Esophagus muscularis mucosa (tissue), 4 donors: ENCODE data around the gene CC2D2B. TPM values are rescaled to one million over a fixed set of nuclear protein-coding genes. Genes with fewer than 3 reads are reported as not detected.

Experiments used
- DNase-seq: peaks from one replicate; pipeline ENCODE4 v3.0.0-alpha.2; 2017; ENCODE audit errors: extremely low spot score
- H3K27ac ChIP-seq, 4 donors: fragments of 200-600 bp; sonication (generic); replicated peaks in 1 of 4; 1 replicate in 3 of 4; 2 replicates in 1 of 4; pipeline ENCODE4 v1.5.1; 2016 to 2019; ENCODE audit warnings: mild to moderate bottlenecking in 1 of 4
- H3K27me3 ChIP-seq, 4 donors: fragments of 200-600 bp; sonication (generic); one replicate each; pipeline versions ENCODE4 v1.5.1 to v1.6.0; 2016 to 2019
- H3K36me3 ChIP-seq, 4 donors: fragments of 200-600 bp; sonication (generic); one replicate each; pipeline ENCODE4 v1.5.1; 2016 to 2019
- H3K4me1 ChIP-seq, 4 donors: fragments of 200-600 bp; sonication (generic); one replicate each; pipeline ENCODE4 v1.5.1; 2016 to 2019
- H3K4me3 ChIP-seq, 4 donors: fragments of 200-600 bp; sonication (generic); 1 replicate in 2 of 4; 2 replicates in 2 of 4; pipeline ENCODE4 v1.5.1; 2016 to 2019; ENCODE audit warnings: mild to moderate bottlenecking in 4 of 4, moderate library complexity in 1 of 4
- H3K9me3 ChIP-seq, 4 donors: fragments of 200-600 bp; sonication (generic); 1 replicate in 3 of 4; 2 replicates in 1 of 4; pipeline ENCODE4 v1.5.1; 2016 to 2019
- EP300 ChIP-seq: sonication (generic); formaldehyde crosslinking; IDR thresholded peaks from one replicate; pipeline ENCODE4 v1.6.1; 2017; ENCODE audit warnings: antibody characterized with exemption
- POLR2A ChIP-seq: fragments of 450-650 bp; IDR thresholded peaks from one replicate; pipeline ENCODE4 v1.6.1; 2017; ENCODE audit warnings: antibody characterized with exemption, moderate library complexity, mild to moderate bottlenecking, low read depth
- POLR2AphosphoS5 ChIP-seq, 2 donors: sonication (generic); formaldehyde crosslinking; IDR thresholded peaks; one replicate each; pipeline ENCODE4 v1.6.1; 2017; ENCODE audit warnings: antibody characterized with exemption in 2 of 2
- WGBS: methylation state at CpG from one replicate; pipeline ENCODE4 v1.1.5; 2018; 5-methylcytosine and 5-hydroxymethylcytosine counted together
- intact Hi-C: fragments of 100-400 bp; cut with DNase I; formaldehyde crosslinking; loops from one replicate; pipeline ENCODE4 v1.15.1; 2023
- total RNA-seq, 4 donors: library from RNA; depleted of rRNA; stranded (reverse); fragments of >200 nt; gene quantifications; one replicate each; pipeline versions ENCODE4 v1.1.0 to v1.2.1, GENCODE V29; 2016
- TF ChIP-seq, protein P1 (sequence below), 3 experiments: fragments of 200-600 bp in 2 of 3; fragments of 450-650 bp in 1 of 3; sonication (generic) in 2 of 3; IDR thresholded peaks; one replicate each; pipeline ENCODE4 v1.5.1; 2017 to 2019; ENCODE audit warnings: antibody characterized with exemption in 3 of 3, mild to moderate bottlenecking in 2 of 3, moderate library complexity in 1 of 3

CC2D2B gene
- total RNA-seq, 4 donors from 2014 or later: 1.2 to 2.9 (median 1.8) TPM

DNA sequence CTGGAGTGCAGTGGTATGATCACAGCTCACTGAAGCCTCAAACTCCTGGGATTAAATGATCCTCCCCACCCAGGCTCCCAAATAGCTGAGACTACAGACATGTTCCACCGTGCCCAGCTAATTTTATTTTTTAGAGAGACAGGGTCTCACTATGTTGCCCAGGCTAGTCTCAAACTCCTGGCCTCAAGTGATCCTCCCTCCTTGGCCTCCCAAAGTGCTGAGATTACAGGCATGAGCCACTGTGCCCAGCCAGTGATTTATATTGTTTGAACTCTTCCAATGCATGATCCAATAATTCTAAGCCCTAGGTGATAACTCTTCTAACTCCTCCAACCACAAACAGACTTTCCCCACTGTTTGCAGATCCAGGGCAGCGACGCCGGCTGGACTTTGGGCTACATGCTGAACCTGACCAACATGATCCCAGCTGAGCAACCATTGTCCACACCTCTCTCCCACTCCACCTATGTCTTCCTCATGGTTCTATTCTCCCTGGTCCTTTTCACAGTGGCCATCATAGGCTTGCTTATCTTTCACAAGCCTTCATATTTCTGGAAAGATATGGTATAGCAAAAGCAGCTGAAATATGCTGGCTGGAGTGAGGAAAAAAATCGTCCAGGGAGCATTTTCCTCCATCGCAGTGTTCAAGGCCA is 41.8 kb upstream of the CC2D2B start:
- peak overlapping the region in 1 of 4 donors; percentile 62 for H3K27ac ChIP-seq
- TF ChIP-seq, protein P1, sequence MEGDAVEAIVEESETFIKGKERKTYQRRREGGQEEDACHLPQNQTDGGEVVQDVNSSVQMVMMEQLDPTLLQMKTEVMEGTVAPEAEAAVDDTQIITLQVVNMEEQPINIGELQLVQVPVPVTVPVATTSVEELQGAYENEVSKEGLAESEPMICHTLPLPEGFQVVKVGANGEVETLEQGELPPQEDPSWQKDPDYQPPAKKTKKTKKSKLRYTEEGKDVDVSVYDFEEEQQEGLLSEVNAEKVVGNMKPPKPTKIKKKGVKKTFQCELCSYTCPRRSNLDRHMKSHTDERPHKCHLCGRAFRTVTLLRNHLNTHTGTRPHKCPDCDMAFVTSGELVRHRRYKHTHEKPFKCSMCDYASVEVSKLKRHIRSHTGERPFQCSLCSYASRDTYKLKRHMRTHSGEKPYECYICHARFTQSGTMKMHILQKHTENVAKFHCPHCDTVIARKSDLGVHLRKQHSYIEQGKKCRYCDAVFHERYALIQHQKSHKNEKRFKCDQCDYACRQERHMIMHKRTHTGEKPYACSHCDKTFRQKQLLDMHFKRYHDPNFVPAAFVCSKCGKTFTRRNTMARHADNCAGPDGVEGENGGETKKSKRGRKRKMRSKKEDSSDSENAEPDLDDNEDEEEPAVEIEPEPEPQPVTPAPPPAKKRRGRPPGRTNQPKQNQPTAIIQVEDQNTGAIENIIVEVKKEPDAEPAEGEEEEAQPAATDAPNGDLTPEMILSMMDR (IDR thresholded peaks at IDR 0.05): no peak
- TF ChIP-seq POLR2AphosphoS5 (IDR thresholded peaks at IDR 0.05) (no peak), POLR2A (no peak), EP300 (no peak)
- H3K27me3 ChIP-seq: no peaks in the 10 kb centered on the region
- peaks cover 0 to 50% (median 37%) of the 10 kb centered on the region in 4 donors for H3K36me3 ChIP-seq
- 90% methylated on average over 6 of the region's 6 CpGs for WGBS
- H3K4me1 ChIP-seq: peaks cover 0 to 10% (median 4%) of the 10 kb centered on the region in 4 donors
- peak; percentile 79 for DNase-seq
- no peak overlapping the region for H3K4me3 ChIP-seq
- intact Hi-C loops: loop anchor here (1.0 kb wide), 1 partner anchor 172 kb away; no protein-coding TSS in a partner anchor
- H3K9me3 ChIP-seq: no peaks in the 10 kb centered on the region

DNA sequence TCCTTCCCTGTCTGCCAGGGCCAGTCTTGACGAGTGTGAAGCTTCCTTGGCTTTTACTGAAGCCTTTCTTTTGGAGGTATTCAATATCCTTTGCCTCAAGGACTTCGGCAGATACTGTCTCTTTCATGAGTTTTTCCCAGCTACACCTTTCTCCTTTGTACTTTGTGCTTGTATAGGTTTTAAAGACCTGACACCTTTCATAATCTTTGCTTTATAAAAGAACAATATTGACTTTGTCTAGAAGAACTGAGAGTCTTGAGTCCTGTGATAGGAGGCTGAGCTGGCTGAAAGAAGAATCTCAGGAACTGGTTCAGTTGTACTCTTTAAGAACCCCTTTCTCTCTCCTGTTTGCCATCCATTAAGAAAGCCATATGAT is 41.3 kb upstream of the CC2D2B start:
- Histone ChIP-seq H3K36me3 (peaks cover 0 to 50% (median 33%) of the 10 kb centered on the region in 4 donors), H3K4me1 (peaks cover 0 to 8% (median 4%) of the 10 kb centered on the region in 4 donors), H3K9me3 (no peaks in the 10 kb centered on the region), H3K27me3 (no peaks in the 10 kb centered on the region), H3K4me3 (no peak overlapping the region), H3K27ac (no peak overlapping the region)
- intact Hi-C loops: no loop called here
- DNase-seq: no peak
- WGBS: 73% methylated on average over 2 of the region's 2 CpGs
- TF ChIP-seq POLR2AphosphoS5 (IDR thresholded peaks at IDR 0.05) (no peak), EP300 (no peak), POLR2A (no peak)
- TF ChIP-seq, protein P1 (IDR thresholded peaks at IDR 0.05): no peak

DNA sequence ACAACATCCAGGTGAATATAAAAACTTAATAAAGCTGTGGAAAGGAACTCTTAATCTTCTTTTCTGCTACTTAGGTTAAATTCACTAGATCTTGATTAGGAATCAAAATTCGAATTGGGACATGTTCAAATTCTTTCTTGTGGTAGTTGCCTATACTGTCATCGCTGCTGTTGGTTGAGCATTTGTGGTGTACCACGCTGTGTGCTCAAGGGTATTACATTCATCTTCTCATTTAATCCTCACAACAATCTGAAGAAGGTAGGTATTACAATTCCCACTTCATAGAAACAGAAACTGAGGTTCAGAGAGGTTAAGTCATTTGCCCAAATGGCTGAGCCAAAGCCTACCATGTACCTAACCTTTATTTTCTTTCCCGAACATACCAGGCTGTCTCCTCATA is 39.9 kb upstream of the CC2D2B start:
- Histone ChIP-seq H3K9me3 (no peaks in the 10 kb centered on the region), H3K27ac (no peak overlapping the region), H3K4me3 (no peak overlapping the region), H3K4me1 (peaks cover 0 to 8% (median 4%) of the 10 kb centered on the region in 4 donors), H3K27me3 (no peaks in the 10 kb centered on the region), H3K36me3 (peaks cover 0 to 52% (median 34%) of the 10 kb centered on the region in 4 donors)
- DNase-seq: no peak
- TF ChIP-seq POLR2AphosphoS5 (IDR thresholded peaks at IDR 0.05): no peak
- TF ChIP-seq, protein P1 (IDR thresholded peaks at IDR 0.05): no peak
- no peak for TF ChIP-seq EP300
- no peak for TF ChIP-seq POLR2A
- 94% methylated on average over 4 of the region's 4 CpGs for WGBS
- intact Hi-C loops: no loop called here

DNA sequence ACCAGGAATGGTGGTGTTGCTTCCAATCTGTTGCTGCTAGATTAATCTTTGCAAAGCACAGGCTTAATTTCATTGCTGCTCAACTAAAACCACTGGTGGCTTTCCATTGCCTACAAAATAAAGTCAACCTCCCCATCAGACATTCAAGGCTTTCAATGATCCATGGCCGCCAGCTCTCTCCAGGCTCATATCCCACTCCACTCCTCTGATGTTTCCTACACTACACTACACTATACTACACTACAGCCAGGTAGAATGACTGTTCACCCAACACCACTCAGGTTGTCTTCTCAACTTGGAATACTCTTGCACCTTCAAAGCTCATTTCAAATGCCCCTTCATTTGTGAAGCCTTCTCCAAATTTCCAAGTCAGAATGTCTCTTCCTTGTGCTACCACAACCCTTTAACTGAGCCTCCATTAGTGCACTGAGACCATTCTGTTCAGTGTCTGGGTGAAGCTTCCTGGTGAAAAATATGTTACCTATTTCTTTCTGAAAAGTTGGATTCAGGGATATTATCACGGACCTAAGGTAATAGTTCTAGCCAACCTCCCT is 35.5 kb upstream of the CC2D2B start:
- Histone ChIP-seq H3K27ac (no peak overlapping the region), H3K27me3 (no peaks in the 10 kb centered on the region), H3K36me3 (peaks cover 0 to 72% (median 37%) of the 10 kb centered on the region in 4 donors), H3K4me1 (no peaks in the 10 kb centered on the region), H3K9me3 (no peaks in the 10 kb centered on the region), H3K4me3 (no peak overlapping the region)
- 96% methylated on average over 2 of the region's 2 CpGs for WGBS
- TF ChIP-seq POLR2AphosphoS5 (IDR thresholded peaks at IDR 0.05) (no peak), POLR2A (no peak)
- intact Hi-C loops: no loop called here
- DNase-seq: no peak

DNA sequence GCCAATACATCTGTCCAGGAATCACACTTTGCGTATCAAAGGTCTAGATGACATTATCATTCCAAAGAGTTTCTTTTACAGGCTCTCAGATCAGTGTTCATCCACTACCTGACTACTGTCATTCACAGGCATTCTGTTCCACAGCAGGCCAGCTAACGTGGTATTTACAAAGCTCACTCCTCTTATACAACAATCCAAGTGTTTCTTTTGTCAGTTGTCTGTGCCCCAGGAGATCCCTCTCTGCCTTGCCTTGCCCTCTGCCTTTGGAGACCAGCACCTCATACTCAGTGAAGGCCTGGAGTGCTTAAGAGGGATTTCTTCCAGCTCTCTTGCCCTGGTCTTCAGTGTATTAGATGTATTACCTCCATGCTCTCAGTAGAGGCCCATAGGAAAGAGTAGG is 34.6 kb upstream of the CC2D2B start:
- H3K36me3 ChIP-seq: peaks cover 0 to 64% (median 30%) of the 10 kb centered on the region in 4 donors
- 83% methylated on average over 2 of the region's 2 CpGs for whole genome bisulfite sequencing
- intact Hi-C loops: no loop called here
- H3K9me3 ChIP-seq: no peaks in the 10 kb centered on the region
- H3K4me3 ChIP-seq: no peak overlapping the region
- DNase-seq: peak; percentile 62
- H3K27ac ChIP-seq: no peak overlapping the region
- no peaks in the 10 kb centered on the region for H3K4me1 ChIP-seq
- TF ChIP-seq POLR2A (no peak), EP300 (no peak), POLR2AphosphoS5 (IDR thresholded peaks at IDR 0.05) (no peak)
- TF ChIP-seq, protein P1 (IDR thresholded peaks at IDR 0.05): no peak
- H3K27me3 ChIP-seq: no peaks in the 10 kb centered on the region
